OCI-LY1 (cell line): Measurements from ENCODE around the gene POLR1A.

Source experiments
- H2AFZ ChIP-seq: fragments of 200-600 bp; sonication (generic), shearing (Covaris generic); 2 replicates; pipeline ENCODE4 v1.6.0; 2014; ENCODE audit warnings: antibody characterized with exemption, mild to moderate bottlenecking, low read length
- H3F3A ChIP-seq: fragments of 200-600 bp; sonication (generic), shearing (Covaris generic); 2 replicates; pipeline ENCODE4 v1.6.0; 2014; ENCODE audit warnings: mild to moderate bottlenecking, antibody characterized with exemption, low read length, moderate library complexity; ENCODE audit not compliant: insufficient read depth
- H3K27ac ChIP-seq: fragments of 200-600 bp; sonication (generic); 2 replicates; pipeline ENCODE4 v1.5.1; 2014; ENCODE audit warnings: low read length, mixed run types, mild to moderate bottlenecking, low read depth; ENCODE audit not compliant: poor library complexity, severe bottlenecking
- H3K27me3 ChIP-seq: fragments of 200-600 bp; sonication (generic); 2 replicates; pipeline ENCODE4 v1.6.0; 2014; ENCODE audit warnings: antibody characterized with exemption, mild to moderate bottlenecking, low read length, moderate library complexity; ENCODE audit not compliant: insufficient read depth
- H3K36me3 ChIP-seq: fragments of 200-600 bp; sonication (generic); 2 replicates; pipeline ENCODE4 v1.6.1; 2014; ENCODE audit warnings: mild to moderate bottlenecking, antibody characterized with exemption, low read length, moderate library complexity, mixed read lengths; ENCODE audit not compliant: insufficient read depth
- H3K4me1 ChIP-seq: fragments of 200-600 bp; sonication (generic); 2 replicates; pipeline ENCODE4 v1.5.1; 2014; ENCODE audit warnings: mild to moderate bottlenecking, low read length, moderate library complexity; ENCODE audit not compliant: insufficient read depth, severe bottlenecking
- H3K4me2 ChIP-seq: fragments of 200-600 bp; sonication (generic), shearing (Covaris generic); 2 replicates; pipeline ENCODE4 v1.6.1; 2014; ENCODE audit warnings: low read length
- H3K4me3 ChIP-seq: fragments of 200-600 bp; sonication (generic); 2 replicates; pipeline ENCODE4 v1.5.1; 2014; ENCODE audit warnings: low read length, low read depth, mild to moderate bottlenecking, mixed read lengths; ENCODE audit not compliant: poor library complexity, severe bottlenecking
- H3K79me2 ChIP-seq: fragments of 200-600 bp; shearing (Covaris generic); 2 replicates; pipeline ENCODE4 v1.6.1; 2016; ENCODE audit warnings: mixed run types, low read length, mixed read lengths; ENCODE audit not compliant: insufficient read depth
- H3K9ac ChIP-seq: fragments of 200-600 bp; sonication (generic), shearing (Covaris generic); 2 replicates; pipeline ENCODE4 v1.6.1; 2014; ENCODE audit warnings: mild to moderate bottlenecking, low read length, mixed read lengths
- H3K9me2 ChIP-seq: fragments of 200-600 bp; sonication (generic), shearing (Covaris generic); 2 replicates; pipeline ENCODE4 v1.6.1; 2014; ENCODE audit warnings: low read depth, mild to moderate bottlenecking, low read length, mixed read lengths
- H3K9me3 ChIP-seq: fragments of 200-600 bp; shearing (Covaris generic); 2 replicates; pipeline ENCODE4 v1.6.1; 2014; ENCODE audit warnings: low read length, mixed read lengths
- H4K20me1 ChIP-seq: fragments of 200-600 bp; sonication (generic), shearing (Covaris generic); 2 replicates; pipeline ENCODE4 v1.6.0; 2016; ENCODE audit warnings: mild to moderate bottlenecking, low read length; ENCODE audit not compliant: insufficient read depth
- EZH2 ChIP-seq: fragments of 200-600 bp; sonication (generic), shearing (Covaris generic); IDR thresholded peaks from 2 replicates; pipeline ENCODE4 v1.8.0; 2017; ENCODE audit warnings: borderline replicate concordance, mixed run types, mild to moderate bottlenecking, antibody characterized with exemption, low read length, moderate library complexity, mixed read lengths
- TF ChIP-seq, protein P1 (sequence below): fragments of 200-600 bp; sonication (generic), shearing (Covaris generic); IDR thresholded peaks from 2 replicates; pipeline ENCODE4 v1.5.1; 2017; ENCODE audit warnings: mild to moderate bottlenecking, antibody characterized with exemption, low read length, moderate library complexity, mixed read lengths

POLR1A gene

GRCh38 chr2:86002375-86002774 lies 103.3 kb downstream of the POLR1A start:
- Histone ChIP-seq H3K4me1 (peaks cover 17% of the 10 kb centered on the region), H3K27me3 (no peaks in the 10 kb centered on the region; the same call in 1 of the 2 replicates), H2AFZ (no peak overlapping the region), H3F3A (no peaks in the 10 kb centered on the region), H3K9me2 (no peaks in the 10 kb centered on the region), H4K20me1 (no peaks in the 10 kb centered on the region), H3K4me2 (no peak overlapping the region), H3K36me3 (no peaks in the 10 kb centered on the region), H3K9ac (no peak overlapping the region), H3K4me3 (no peak overlapping the region), H3K9me3 (peaks cover 11% of the 10 kb centered on the region), H3K79me2 (no peaks in the 10 kb centered on the region), H3K27ac (no peak overlapping the region)
- no peak for TF ChIP-seq EZH2
- TF ChIP-seq, protein P1, sequence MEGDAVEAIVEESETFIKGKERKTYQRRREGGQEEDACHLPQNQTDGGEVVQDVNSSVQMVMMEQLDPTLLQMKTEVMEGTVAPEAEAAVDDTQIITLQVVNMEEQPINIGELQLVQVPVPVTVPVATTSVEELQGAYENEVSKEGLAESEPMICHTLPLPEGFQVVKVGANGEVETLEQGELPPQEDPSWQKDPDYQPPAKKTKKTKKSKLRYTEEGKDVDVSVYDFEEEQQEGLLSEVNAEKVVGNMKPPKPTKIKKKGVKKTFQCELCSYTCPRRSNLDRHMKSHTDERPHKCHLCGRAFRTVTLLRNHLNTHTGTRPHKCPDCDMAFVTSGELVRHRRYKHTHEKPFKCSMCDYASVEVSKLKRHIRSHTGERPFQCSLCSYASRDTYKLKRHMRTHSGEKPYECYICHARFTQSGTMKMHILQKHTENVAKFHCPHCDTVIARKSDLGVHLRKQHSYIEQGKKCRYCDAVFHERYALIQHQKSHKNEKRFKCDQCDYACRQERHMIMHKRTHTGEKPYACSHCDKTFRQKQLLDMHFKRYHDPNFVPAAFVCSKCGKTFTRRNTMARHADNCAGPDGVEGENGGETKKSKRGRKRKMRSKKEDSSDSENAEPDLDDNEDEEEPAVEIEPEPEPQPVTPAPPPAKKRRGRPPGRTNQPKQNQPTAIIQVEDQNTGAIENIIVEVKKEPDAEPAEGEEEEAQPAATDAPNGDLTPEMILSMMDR = no peak

DNA sequence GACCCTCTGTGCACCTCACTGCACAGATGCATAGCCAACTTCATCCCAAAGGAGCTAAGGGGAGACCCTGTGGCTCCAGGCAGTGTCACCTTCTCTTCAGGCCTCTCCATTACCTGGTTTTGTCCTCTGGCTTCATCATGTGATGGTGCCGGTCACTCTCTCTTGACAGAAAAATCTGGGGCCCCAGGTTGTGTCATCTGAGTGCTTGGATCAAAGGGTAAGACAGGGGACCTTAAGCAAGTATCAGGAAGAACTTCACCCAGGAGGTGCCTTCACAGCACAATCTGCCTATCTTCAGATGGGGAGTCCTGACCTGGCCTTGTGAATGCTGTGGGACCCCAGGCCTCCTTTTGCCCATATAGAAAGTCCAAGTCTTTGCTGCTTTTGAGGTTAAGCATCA lies 104.4 kb downstream of the POLR1A start:
- Histone ChIP-seq H2AFZ (no peak overlapping the region), H3K9me2 (no peaks in the 10 kb centered on the region), H3K36me3 (no peaks in the 10 kb centered on the region), H3K4me2 (no peak overlapping the region), H3F3A (no peaks in the 10 kb centered on the region), H3K9me3 (peaks cover 4% of the 10 kb centered on the region; the same call in 1 of the 2 replicates), H3K4me3 (no peak overlapping the region), H3K79me2 (no peaks in the 10 kb centered on the region), H3K9ac (no peak overlapping the region), H3K27me3 (no peaks in the 10 kb centered on the region), H3K27ac (no peak overlapping the region), H3K4me1 (peaks cover 17% of the 10 kb centered on the region), H4K20me1 (no peaks in the 10 kb centered on the region)
- TF ChIP-seq EZH2 = no peak
- TF ChIP-seq, protein P1 = no peak

GRCh38 chr2:86000938-86001312 lies 104.8 kb downstream of the POLR1A start:
- H3K4me3 ChIP-seq = no peak overlapping the region
- no peak overlapping the region for H3K27ac ChIP-seq
- H3K4me2 ChIP-seq = no peak overlapping the region
- no peak overlapping the region for H3K9ac ChIP-seq
- no peak overlapping the region for H2AFZ ChIP-seq
- no peaks in the 10 kb centered on the region for H3K27me3 ChIP-seq
- peaks cover 17% of the 10 kb centered on the region for H3K4me1 ChIP-seq
- no peaks in the 10 kb centered on the region for H3K36me3 ChIP-seq
- no peaks in the 10 kb centered on the region for H3K9me2 ChIP-seq
- peaks cover 4% of the 10 kb centered on the region; the same call in 1 of the 2 replicates for H3K9me3 ChIP-seq
- H3F3A ChIP-seq = no peaks in the 10 kb centered on the region
- H3K79me2 ChIP-seq = no peaks in the 10 kb centered on the region
- TF ChIP-seq, protein P1 = no peak
- TF ChIP-seq EZH2 = no peak
- H4K20me1 ChIP-seq = no peaks in the 10 kb centered on the region
